GM12872 (cell line): ENCODE measurements around the gene MRPL32.

Experiments
- TF ChIP-seq, protein P1 (sequence below): IDR thresholded peaks from 3 replicates; pipeline ENCODE4 v1.5.1; 2011; ENCODE audit warnings: low read depth, mild to moderate bottlenecking, low read length, moderate library complexity; ENCODE audit not compliant: insufficient read depth

Gene MRPL32

DNA sequence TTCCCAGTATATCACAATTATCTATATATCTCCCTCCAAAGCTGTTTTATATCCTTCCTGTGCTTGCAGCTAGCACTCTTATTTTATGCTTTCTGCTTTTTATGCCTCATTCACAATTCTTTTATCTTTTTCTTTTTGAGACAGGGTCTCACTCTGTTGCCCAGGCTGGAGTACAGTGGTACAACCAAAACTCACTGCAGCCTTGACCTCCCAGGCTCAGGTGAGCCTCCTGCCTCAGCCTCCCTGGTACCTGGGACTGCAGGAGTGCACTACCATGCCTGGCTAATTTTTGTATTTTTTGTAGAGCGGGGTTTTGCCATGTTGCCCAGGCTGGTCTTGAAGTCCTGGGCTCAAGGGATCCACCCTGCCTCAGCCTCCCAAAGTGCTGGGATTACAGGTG, 26.0 kb upstream of the MRPL32 start:
- TF ChIP-seq, protein P1, sequence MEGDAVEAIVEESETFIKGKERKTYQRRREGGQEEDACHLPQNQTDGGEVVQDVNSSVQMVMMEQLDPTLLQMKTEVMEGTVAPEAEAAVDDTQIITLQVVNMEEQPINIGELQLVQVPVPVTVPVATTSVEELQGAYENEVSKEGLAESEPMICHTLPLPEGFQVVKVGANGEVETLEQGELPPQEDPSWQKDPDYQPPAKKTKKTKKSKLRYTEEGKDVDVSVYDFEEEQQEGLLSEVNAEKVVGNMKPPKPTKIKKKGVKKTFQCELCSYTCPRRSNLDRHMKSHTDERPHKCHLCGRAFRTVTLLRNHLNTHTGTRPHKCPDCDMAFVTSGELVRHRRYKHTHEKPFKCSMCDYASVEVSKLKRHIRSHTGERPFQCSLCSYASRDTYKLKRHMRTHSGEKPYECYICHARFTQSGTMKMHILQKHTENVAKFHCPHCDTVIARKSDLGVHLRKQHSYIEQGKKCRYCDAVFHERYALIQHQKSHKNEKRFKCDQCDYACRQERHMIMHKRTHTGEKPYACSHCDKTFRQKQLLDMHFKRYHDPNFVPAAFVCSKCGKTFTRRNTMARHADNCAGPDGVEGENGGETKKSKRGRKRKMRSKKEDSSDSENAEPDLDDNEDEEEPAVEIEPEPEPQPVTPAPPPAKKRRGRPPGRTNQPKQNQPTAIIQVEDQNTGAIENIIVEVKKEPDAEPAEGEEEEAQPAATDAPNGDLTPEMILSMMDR, result no peak

DNA sequence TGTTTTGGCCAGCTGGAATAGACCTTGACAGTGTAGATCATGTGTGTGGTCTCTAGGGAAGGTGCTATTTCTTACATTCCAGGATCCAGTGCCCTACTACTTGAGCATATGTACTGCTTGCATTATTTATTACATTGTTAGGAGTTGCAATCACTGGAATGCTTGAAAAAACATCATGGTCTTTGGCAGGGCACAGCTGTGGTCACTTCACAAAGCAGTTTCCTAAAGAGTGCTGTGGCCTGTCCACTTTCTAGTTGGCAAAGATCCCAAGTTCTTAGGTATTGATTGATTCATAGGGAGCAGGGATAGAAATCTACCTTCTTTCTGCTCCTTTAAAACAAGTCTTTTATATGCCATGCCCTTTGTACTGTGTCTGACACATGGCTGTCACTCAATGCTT, 24.9 kb upstream of the MRPL32 start:
- TF ChIP-seq, protein P1, result no peak

DNA sequence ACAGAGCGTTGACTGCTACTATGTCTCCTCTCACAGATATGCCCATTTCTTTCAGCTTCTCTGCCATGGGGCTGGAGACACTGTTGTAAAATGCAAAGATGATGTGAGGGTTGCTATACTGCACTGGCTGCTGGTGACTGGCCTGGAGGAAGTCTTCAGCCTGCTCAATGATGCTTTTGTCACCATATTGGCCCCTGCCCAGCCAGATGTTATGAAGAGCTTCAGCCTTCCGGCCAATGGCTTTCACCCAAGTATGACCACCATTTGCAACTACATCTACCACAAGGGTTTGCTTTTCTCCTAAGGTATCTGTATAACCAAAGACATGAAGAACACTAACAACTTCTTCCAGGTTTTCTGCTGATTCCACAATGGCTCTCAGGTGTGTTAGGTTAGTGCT, 21.9 kb upstream of the MRPL32 start:
- TF ChIP-seq, protein P1, result no peak

DNA sequence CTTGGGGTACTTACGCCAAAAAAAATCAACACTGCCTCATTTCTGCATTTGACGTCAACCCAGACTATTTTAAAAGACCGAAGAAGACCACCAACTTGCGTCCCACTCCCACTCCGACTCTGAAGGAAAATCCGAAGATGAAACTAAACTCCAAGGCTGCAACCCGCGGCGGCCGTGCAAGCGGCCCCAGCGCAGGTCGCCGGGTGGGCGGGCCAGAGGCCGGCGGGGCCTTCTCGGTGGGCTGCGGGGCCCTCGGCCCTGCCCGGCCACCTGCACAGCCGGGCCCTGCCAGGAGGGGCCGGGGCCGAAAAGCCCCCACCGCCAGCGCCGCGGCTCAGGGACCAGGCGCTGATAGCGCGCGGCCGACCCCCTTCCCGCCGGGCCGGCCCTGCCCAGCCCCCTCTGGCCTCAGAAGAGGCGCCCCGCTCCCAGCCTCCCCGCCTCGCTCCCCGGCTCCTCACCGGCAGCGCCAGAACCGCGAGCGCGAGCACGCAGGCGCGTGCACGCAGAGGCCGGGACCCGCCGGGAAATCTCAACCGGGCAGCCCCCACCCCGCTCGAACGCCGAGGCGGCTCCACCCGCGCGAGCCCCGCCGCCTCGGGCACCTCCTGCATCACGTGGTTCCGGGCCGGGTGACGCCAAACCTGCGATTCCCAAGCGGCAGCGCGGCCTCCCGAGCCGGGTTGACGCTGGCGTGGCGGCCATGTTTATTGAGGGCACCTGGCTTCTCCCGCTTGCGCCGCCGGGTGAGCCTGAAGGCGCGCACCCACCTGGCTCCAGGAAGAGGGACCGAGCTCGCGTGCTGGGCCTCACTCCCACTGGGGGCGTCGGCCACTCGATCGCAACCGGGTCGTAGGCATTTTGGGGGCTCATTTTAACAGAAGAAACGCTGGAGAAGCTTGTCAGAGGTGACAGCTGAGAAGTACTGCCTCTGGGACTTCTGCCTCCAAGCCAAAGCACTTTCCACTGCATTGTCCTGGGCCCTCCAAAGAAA, 20.4 kb upstream of the MRPL32 start, which contains the start of gene C7orf25:
Gene C7orf25 (minus strand): TSS at position 617 of the 994 bp plus-strand sequence. CDS start 1,170 bp downstream, outside the sequence.
- TF ChIP-seq, protein P1, result no peak

DNA sequence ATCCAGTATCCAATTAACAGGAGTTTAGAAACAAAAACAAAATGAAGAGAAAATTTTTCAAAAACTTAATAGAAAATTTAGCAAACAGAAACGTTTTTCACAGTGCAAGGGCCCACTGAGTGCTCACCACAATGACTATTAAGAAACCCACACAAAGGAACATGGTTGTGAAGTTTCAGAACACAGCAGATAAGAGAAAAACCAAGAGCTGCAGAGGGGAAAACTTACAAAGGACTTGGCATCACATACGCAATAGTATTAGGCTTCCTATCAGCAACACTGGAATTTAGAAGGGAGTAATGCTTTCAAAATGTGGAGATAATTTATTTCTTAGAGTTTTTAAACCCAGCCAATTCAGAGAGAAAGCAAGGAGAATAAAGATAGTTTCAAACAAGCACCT, 18.6 kb upstream of the MRPL32 start:
- TF ChIP-seq, protein P1, result no peak

DNA sequence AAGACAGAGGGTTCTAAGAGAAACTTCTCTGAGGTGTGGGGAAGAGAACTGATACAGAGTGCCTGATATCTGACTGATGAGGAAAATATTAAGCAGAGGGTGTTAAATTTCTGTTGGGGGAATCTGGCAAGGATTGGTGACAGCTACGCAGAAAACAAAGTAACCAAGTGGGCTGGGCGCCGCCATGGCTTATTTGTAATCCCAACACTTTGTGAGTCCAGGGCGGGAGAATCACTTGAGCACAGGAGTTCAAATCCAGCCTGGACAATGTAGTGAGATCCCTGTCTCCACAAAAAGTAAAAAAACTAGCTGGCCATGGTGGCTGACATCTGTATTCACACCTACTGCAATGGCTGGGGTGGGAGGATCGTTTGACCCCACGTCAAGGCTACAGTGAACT, 18.2 kb upstream of the MRPL32 start:
- TF ChIP-seq, protein P1, result no peak

DNA sequence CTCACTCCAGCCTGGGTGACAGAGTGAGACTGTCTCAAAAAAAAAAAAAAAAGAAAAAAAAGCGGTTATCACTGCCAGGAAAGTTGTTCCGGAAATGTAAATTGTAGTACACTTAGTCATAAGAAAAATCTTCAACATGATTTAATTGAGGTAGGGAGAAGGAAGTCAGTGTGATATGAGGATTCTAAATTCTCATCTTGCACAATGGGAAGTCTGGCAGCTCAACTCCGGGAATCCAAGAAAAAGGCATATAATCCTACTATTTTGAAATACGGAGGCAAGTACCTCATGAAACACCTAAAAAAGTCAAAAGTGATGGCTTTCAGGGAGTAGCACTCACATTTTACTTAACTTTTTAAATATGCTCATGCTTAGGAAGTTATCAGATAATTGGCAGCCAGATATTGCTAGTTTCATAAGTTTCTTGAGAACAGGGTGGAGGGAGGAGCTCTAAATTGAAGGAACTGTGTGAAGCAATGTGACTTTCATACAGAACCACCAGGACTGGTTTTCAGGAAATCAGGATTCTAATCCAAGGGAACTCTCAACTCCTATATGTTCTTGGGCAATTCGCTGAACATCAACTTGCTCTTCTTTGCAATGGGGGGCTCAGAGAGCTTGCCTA, 17.6 kb upstream of the MRPL32 start:
- TF ChIP-seq, protein P1, result no peak
